Measurements from ENCODE around the gene EP400. TPM values are rescaled to one million over a fixed set of nuclear protein-coding genes. Genes with fewer than 3 reads are reported as not detected.

EP400 gene
- total RNA-seq, 1 experiment from 2014 or later: 60.5 TPM

GRCh38 chr12:131943876-131944275 is 5.9 kb upstream of the EP400 start:
- H3K27me3 ChIP-seq (replicated peaks; ENCODE audit: control insufficient read depth, insufficient read depth, low read length): no peaks in the 10 kb centered on the region
- H3K9me3 Mint-ChIP-seq (ENCODE audit: unreplicated experiment): no peaks in the 10 kb centered on the region
- no TSS peak for BruUV-seq (replicated peaks)
- H3K4me3 ChIP-seq (ENCODE audit: low read depth, low read length): no peak overlapping the region
- ChIA-PET POLR2A (no interaction called here), CTCF (no interaction called here)
- no peaks in the 10 kb centered on the region; the same call in 1 of the 2 replicates for H3K36me3 ChIP-seq (ENCODE audit: control insufficient read depth, insufficient read depth, low read length)
- peaks cover 64% of the 10 kb centered on the region for H3K36me3 Mint-ChIP-seq (ENCODE audit: insufficient read depth, unreplicated experiment)
- peak in 1 of 2 experiments; percentile 12 for DNase-seq
- no peaks in the 10 kb centered on the region for H3K27me3 Mint-ChIP-seq (ENCODE audit: insufficient read depth, unreplicated experiment)
- no peaks in the 10 kb centered on the region for H3K9me3 ChIP-seq
- no peak for TF ChIP-seq CTCF (IDR thresholded peaks at IDR 0.05; ENCODE audit: insufficient read depth in 1 of 2, low read depth in 1 of 2, low read length in 1 of 2, severe bottlenecking in 1 of 2, unreplicated experiment in 1 of 2)
- no peaks in the 10 kb centered on the region for H3K4me1 ChIP-seq
- no peak overlapping the region for H3K27ac Mint-ChIP-seq (ENCODE audit: unreplicated experiment)
- H3K4me1 Mint-ChIP-seq (ENCODE audit: low read depth, unreplicated experiment): no peaks in the 10 kb centered on the region
- no peak overlapping the region for H3K4me3 Mint-ChIP-seq (ENCODE audit: unreplicated experiment)
- intact Hi-C loops (cut with micrococcal nuclease; ENCODE audit: unreplicated experiment): no loop called here

- Histone ChIP-seq H3K27me3 (replicated peaks; ENCODE audit: control insufficient read depth, insufficient read depth, low read length) (no peaks in the 10 kb centered on the region), H3K36me3 (ENCODE audit: control insufficient read depth, insufficient read depth, low read length) (no peaks in the 10 kb centered on the region; the same call in 1 of the 2 replicates), H3K4me3 (ENCODE audit: low read depth, low read length) (no peak overlapping the region), H3K9me3 (no peaks in the 10 kb centered on the region), H3K4me1 (no peaks in the 10 kb centered on the region)
- Mint-ChIP-seq H3K36me3 (ENCODE audit: insufficient read depth, unreplicated experiment) (peaks cover 56% of the 10 kb centered on the region), H3K27me3 (ENCODE audit: insufficient read depth, unreplicated experiment) (no peaks in the 10 kb centered on the region), H3K4me1 (ENCODE audit: low read depth, unreplicated experiment) (no peaks in the 10 kb centered on the region), H3K9me3 (ENCODE audit: unreplicated experiment) (no peaks in the 10 kb centered on the region), H3K27ac (ENCODE audit: unreplicated experiment) (no peak overlapping the region), H3K4me3 (ENCODE audit: unreplicated experiment) (no peak overlapping the region)
- no TSS peak for BruUV-seq (replicated peaks)
- peak in 1 of 2 experiments; percentile 18 for DNase-seq
- POLR2A ChIA-PET: no interaction called here
- no peak for TF ChIP-seq CTCF (IDR thresholded peaks at IDR 0.05; ENCODE audit: insufficient read depth in 1 of 2, low read depth in 1 of 2, low read length in 1 of 2, severe bottlenecking in 1 of 2, unreplicated experiment in 1 of 2)
- CTCF ChIA-PET: no interaction called here
- intact Hi-C loops (cut with micrococcal nuclease; ENCODE audit: unreplicated experiment): no loop called here
These were observed 5.0 kb upstream of the EP400 start for GRCh38 chr12:131944601-131945251.

GRCh38 chr12:131946757-131947156 is 3.0 kb upstream of the EP400 start:
- POLR2A ChIA-PET: no interaction called here
- CTCF ChIA-PET: interaction anchor here (0.7 kb wide), 1 partner anchor 326 kb away, joined by 3 read pairs; no protein-coding TSS in a partner anchor
- Mint-ChIP-seq H3K4me3 (ENCODE audit: unreplicated experiment) (no peak overlapping the region), H3K9me3 (ENCODE audit: unreplicated experiment) (no peaks in the 10 kb centered on the region), H3K4me1 (ENCODE audit: low read depth, unreplicated experiment) (no peaks in the 10 kb centered on the region), H3K27me3 (ENCODE audit: insufficient read depth, unreplicated experiment) (no peaks in the 10 kb centered on the region), H3K27ac (ENCODE audit: unreplicated experiment) (no peak overlapping the region), H3K36me3 (ENCODE audit: insufficient read depth, unreplicated experiment) (peaks cover 36% of the 10 kb centered on the region)
- no peaks in the 10 kb centered on the region for H3K9me3 ChIP-seq
- no peak overlapping the region for H3K4me3 ChIP-seq (ENCODE audit: low read depth, low read length)
- peak in 1 of 2 experiments; percentile 23 for DNase-seq
- no TSS peak for BruUV-seq (replicated peaks)
- H3K4me1 ChIP-seq: peaks cover 5% of the 10 kb centered on the region
- no peaks in the 10 kb centered on the region; the same call in 1 of the 2 replicates for H3K36me3 ChIP-seq (ENCODE audit: control insufficient read depth, insufficient read depth, low read length)
- TF ChIP-seq CTCF (IDR thresholded peaks at IDR 0.05; ENCODE audit: insufficient read depth in 1 of 2, low read depth in 1 of 2, low read length in 1 of 2, severe bottlenecking in 1 of 2, unreplicated experiment in 1 of 2): no peak
- intact Hi-C loops (cut with micrococcal nuclease; ENCODE audit: unreplicated experiment): no loop called here
- no peaks in the 10 kb centered on the region for H3K27me3 ChIP-seq (replicated peaks; ENCODE audit: control insufficient read depth, insufficient read depth, low read length)

All from Caco-2 (cell line).